ENCODE results near the gene RTN4R. TPM values are rescaled to one million over a fixed set of nuclear protein-coding genes. Genes with fewer than 3 reads are reported as not detected.
"Not testable (repeated sequence)": the region's sequence is repeated elsewhere in the genome, so short reads cannot be mapped to it uniquely, and the experiment has no call there.

RTN4R gene
- total RNA-seq, 1 experiment from 2014 or later, result 19.0 TPM

DNA sequence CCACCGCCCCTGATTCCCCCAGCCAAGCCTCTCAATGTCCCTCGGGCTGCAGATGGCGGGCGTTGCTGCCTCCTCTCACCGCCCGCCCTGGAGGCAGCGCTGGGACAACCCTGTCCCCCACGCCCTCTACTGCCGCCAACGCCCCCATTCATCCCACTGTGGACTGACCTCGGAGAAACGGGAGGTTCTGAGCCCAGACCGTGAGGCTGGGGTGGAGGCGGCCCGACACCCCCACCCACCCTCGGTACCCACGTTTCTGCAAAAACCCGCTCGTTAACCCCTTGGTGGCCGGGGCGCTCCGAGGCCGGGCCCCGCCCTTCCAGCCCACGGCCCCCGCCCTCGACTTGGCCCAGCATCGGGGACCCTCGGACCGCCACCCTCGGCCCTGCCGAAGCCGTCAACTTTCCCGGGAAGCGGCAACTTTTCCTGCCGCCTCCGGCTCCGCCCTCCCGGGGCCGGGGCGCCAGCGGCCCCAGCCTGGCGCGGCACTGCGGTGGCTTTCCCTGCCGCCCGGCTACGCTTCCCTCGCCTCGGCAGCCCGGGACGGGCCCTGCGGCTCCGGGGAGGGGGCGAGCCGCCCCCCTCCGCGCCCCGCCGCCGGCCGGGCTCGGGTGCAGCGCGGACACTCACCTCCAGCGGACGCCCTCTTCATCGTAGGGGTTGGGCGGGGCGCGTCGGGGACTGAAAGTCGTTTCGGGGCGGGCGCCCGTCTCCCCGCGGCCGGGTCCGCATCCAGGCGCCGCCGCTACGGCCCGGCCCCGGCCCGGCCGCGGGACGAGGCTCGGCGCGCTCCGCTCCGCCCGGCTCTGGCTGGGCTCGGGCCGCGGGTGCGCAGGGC is 458 bp downstream of the RTN4R start:
- H3K4me3 ChIP-seq (replicated peaks in 1 of 2; ENCODE audit: low read depth in 1 of 2, low read length in 2 of 2), result peak overlapping the region; percentile 50 to 62
- no peaks in the 10 kb centered on the region for H3K9me3 ChIP-seq (ENCODE audit: control insufficient read depth in 1 of 2, insufficient read depth in 1 of 2, low read depth in 1 of 2, low read length in 2 of 2)
- DNase-seq (ENCODE audit: low read depth, low spot score) (no peak), ATAC-seq (peak; percentile 52)
- H3K9me2 ChIP-seq (ENCODE audit: insufficient read depth), result no peaks in the 10 kb centered on the region
- H4K20me1 ChIP-seq (ENCODE audit: insufficient read depth), result no peaks in the 10 kb centered on the region
- intact Hi-C loops (cut with micrococcal nuclease), result no loop called here
- ChIA-PET POLR2A (no interaction called here), RAD21 (ENCODE audit: low non-redundant PET in 1 of 2, low total read pairs in 2 of 2, uncharacterized antibody in 2 of 2, unreplicated experiment in 2 of 2) (no interaction called here), CTCF (no interaction called here)
- H3K9ac ChIP-seq (ENCODE audit: low read length), result peak overlapping the region; percentile 51
- peak overlapping the region; percentile 87 for H3K4me2 ChIP-seq (ENCODE audit: low read length)
- peaks cover 10 to 15% of the 10 kb centered on the region in 2 experiments; a peak in 3 of 4 replicates for H3K4me1 ChIP-seq (ENCODE audit: control insufficient read depth in 1 of 2, insufficient read depth in 2 of 2, low read length in 2 of 2)
- peak overlapping the region; percentile 61 for H3K27ac ChIP-seq (ENCODE audit: low read depth, low read length)
- no peak for TF ChIP-seq TCF7L2 (IDR thresholded peaks at IDR 0.05; ENCODE audit: borderline replicate concordance, extremely low read depth, insufficient read depth, insufficient read length)
- no peak for TF ChIP-seq CEBPB (IDR thresholded peaks at IDR 0.05; ENCODE audit: low read depth)
- no peak; the same call in 1 of the 2 replicates for TF ChIP-seq MAX (IDR thresholded peaks at IDR 0.05)
- TF ChIP-seq EGR1 (IDR thresholded peaks at IDR 0.05; ENCODE audit: low read depth), result no peak
- TF ChIP-seq RAD21 (IDR thresholded peaks at IDR 0.05; ENCODE audit: low read depth), result no peak
- TF ChIP-seq YY1 (IDR thresholded peaks at IDR 0.05; ENCODE audit: extremely low read depth, insufficient replicate concordance, low read depth, low read length), result no peak
- TF ChIP-seq CBX3 (IDR thresholded peaks at IDR 0.05; ENCODE audit: low read depth), result no peak
- no peak for TF ChIP-seq EZH2 (IDR thresholded peaks at IDR 0.05)
- no peak for TF ChIP-seq ZFX (IDR thresholded peaks at IDR 0.05)
- no peak for TF ChIP-seq POLR2A (IDR thresholded peaks at IDR 0.05; ENCODE audit: borderline replicate concordance, extremely low read depth, insufficient read depth, insufficient read length)
- no peak for TF ChIP-seq EZH2phosphoT487 (IDR thresholded peaks at IDR 0.05; ENCODE audit: borderline replicate concordance)
- TF ChIP-seq, protein P1, sequence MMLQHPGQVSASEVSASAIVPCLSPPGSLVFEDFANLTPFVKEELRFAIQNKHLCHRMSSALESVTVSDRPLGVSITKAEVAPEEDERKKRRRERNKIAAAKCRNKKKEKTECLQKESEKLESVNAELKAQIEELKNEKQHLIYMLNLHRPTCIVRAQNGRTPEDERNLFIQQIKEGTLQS (IDR thresholded peaks at IDR 0.05), result no peak
- TF ChIP-seq SRF (IDR thresholded peaks at IDR 0.05; ENCODE audit: low read depth), result no peak
- TF ChIP-seq ZNF274 (IDR thresholded peaks at IDR 0.05; ENCODE audit: low read depth, low read length), result no peak
- no peak overlapping the region for H2AFZ ChIP-seq (ENCODE audit: low read depth, low read length, poor library complexity, severe bottlenecking)
- BruUV-seq (replicated peaks), result no TSS peak
- no peaks in the 10 kb centered on the region for H3K36me3 ChIP-seq (ENCODE audit: control insufficient read depth in 1 of 2, insufficient read depth in 2 of 2, low read length in 2 of 2)
- H3K27me3 ChIP-seq (ENCODE audit: insufficient read depth, low read length), result no peaks in the 10 kb centered on the region
- 0 out of 2 replicates have a peak, but pooled peaks cover 4% of the 10 kb centered on the region for H3K79me2 ChIP-seq (ENCODE audit: insufficient read depth, low read length)

GRCh38 chr22:20266667-20267440 is 1.3 kb downstream of the RTN4R start:
- Histone ChIP-seq H3K27ac (ENCODE audit: low read depth, low read length) (peak overlapping the region; percentile 29; the same call in 1 of the 2 replicates), H3K4me1 (ENCODE audit: control insufficient read depth in 1 of 2, insufficient read depth in 2 of 2, low read length in 2 of 2) (peaks cover 10 to 15% of the 10 kb centered on the region in 2 experiments; a peak in 3 of 4 replicates), H3K4me2 (ENCODE audit: low read length) (peak overlapping the region; percentile 87), H3K9ac (ENCODE audit: low read length) (peak overlapping the region; percentile 51; the same call in 1 of the 2 replicates), H3K4me3 (replicated peaks in 1 of 2; ENCODE audit: low read depth in 1 of 2, low read length in 2 of 2) (peak overlapping the region; percentile 50 to 62)
- CTCF ChIA-PET; intact Hi-C loops (cut with micrococcal nuclease); POLR2A ChIA-PET; DNase-seq (ENCODE audit: low read depth, low spot score); ATAC-seq; H3K36me3 ChIP-seq (ENCODE audit: control insufficient read depth in 1 of 2, insufficient read depth in 2 of 2, low read length in 2 of 2); H3K9me2 ChIP-seq (ENCODE audit: insufficient read depth); H3K27me3 ChIP-seq (ENCODE audit: insufficient read depth, low read length); RAD21 ChIA-PET (ENCODE audit: low non-redundant PET in 1 of 2, low total read pairs in 2 of 2, uncharacterized antibody in 2 of 2, unreplicated experiment in 2 of 2); BruUV-seq (replicated peaks); H4K20me1 ChIP-seq (ENCODE audit: insufficient read depth); H3K9me3 ChIP-seq (ENCODE audit: control insufficient read depth in 1 of 2, insufficient read depth in 1 of 2, low read depth in 1 of 2, low read length in 2 of 2); H3K79me2 ChIP-seq (ENCODE audit: insufficient read depth, low read length); H2AFZ ChIP-seq (ENCODE audit: low read depth, low read length, poor library complexity, severe bottlenecking): not testable (repeated sequence)

Measured in HCT116 (cell line).